Skin epidermis (tissue), 12 donors: ENCODE measurements around the gene CPA3.

Experiments
- H3K27ac ChIP-seq, 21 experiments: fragments of 200-600 bp; sonication (generic) in 11 of 21; one replicate each; pipeline ENCODE4 v1.5.0; 2020; ENCODE audit warnings: mild to moderate bottlenecking in 3 of 21, inconsistent platforms in 2 of 21, moderate library complexity in 2 of 21
- H3K4me3 ChIP-seq, 7 experiments: fragments of 200-600 bp; sonication (generic) in 2 of 7; one replicate each; pipeline ENCODE4 v1.5.0; 2020; ENCODE audit warnings: inconsistent platforms in 2 of 7, mild to moderate bottlenecking in 2 of 7, moderate library complexity in 1 of 7

Gene CPA3

DNA sequence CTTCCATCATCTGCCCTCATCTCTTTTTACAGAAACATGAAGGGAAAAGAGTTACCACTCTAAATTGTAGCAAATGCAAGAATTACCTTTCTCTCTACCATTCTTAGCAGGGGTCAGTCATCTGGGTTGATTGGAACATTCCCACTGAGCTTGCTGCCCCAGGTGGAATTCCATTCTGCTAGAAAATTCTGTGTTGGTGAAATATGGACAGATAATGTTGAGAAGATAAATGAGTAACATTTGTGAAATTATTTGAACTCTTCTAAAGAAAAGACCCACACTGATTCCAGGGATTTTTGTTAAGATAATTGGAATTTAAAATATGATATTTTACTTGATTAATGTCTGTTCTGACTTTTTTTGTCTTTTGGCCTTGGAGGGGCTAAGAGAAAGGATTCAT, 11.0 kb upstream of the CPA3 start:
- H3K27ac ChIP-seq, result no peak overlapping the region
- H3K4me3 ChIP-seq, result no peak overlapping the region

DNA sequence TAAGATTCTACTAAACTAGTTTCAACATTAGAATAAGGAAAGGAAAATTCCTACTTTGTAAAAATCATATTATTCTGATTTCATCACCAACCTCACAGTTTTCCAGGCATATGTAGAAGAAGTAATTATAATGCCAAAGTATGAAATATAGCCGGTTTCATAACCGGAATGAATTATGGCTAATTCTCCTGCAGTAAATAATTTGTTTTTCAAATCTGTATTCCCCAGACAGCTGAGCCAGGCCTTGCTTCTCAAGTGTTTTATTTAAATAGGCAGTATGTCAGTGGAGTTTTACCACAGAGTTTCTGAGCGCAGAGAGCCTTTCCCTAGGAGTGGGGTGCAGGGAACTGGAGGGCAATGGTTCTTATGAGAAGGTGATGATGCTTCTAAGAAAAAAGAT, 8.7 kb upstream of the CPA3 start:
- H3K4me3 ChIP-seq, result no peak overlapping the region
- no peak overlapping the region for H3K27ac ChIP-seq

DNA sequence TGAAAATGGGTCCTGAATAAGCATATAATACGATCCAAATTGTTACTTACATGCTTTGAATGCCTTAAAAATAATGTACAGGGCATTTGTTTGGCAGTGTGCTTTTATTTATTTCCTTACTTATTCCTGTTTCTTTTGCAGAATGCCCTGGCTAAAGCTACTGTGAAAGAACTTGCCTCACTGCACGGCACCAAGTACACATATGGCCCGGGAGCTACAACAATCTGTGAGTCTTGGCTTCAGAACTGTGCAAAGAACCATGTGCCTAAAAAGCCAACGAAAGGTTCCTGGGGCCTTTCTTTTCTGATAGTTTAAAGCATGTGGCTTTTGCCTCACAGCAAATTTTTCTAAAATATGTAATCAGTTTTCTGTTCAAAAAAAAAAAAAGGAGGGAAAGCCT, 7.8 kb upstream of the CPA3 start:
- no peak overlapping the region for H3K4me3 ChIP-seq
- no peak overlapping the region for H3K27ac ChIP-seq

DNA sequence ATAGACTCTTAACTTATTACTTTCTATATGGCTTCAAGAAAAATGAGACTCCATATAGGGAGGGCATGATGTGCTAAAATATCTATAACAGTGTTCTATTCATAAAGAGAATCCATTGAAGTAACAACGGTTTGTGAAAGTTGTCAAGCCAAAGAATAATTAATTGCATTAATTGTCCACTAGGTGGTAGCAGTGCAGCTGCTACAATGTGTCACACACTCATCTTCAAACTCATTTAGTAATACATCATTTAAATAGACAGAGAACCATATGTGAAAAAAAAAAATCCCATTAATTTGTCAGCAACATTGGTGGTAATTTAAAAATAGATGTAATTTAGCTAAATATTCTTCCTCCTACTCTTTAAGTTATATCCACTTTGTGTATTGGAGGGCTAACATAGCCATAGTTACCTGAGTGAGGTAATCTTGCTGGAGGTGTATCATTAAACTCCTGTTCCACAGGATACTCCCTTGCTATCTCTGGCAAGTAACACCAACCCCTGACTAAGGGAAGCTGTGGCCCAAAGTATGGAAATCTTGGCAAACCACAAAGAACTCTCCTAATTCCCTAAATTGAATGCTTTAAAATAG, 3.7 kb upstream of the CPA3 start:
- Histone ChIP-seq H3K4me3 (no peak overlapping the region), H3K27ac (no peak overlapping the region)

DNA sequence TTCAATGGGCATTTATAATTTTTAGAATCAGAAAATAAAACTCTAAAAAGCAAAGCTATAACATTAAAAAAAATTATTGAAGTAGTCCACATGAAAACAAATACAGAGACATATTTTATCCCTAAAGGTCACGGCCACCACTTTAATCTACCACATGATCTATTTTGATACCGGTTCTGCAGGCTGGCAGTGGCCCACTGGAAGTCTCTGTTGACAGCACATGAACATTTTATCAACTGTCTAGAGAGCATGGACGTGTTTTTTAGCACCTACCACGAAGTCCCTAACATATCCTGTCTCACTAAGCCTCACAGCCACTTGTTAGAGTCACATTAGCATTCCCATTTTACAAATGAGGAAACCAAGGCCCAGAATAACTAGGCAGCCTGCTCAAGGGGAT, 1.8 kb upstream of the CPA3 start:
- Histone ChIP-seq H3K4me3 (no peak overlapping the region), H3K27ac (no peak overlapping the region)

DNA sequence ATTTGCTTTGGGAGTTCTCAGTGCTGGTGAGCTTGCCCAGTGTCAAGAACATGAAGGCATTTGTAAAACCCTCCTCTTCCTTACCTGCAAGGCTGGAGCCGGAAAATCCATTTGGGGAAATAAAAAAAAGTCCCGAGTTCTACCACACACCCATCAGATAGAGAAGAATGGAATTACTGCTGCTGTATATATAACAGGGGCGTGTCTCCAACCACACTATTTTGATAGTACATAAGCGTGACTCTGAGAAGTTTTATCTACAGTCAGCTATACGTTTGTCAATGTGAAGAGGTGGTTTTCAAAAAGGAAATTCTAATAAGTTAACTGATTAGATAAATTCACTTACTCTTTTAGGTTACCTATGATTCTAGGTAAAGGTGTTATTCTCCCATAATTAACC, 1.3 kb upstream of the CPA3 start:
- Histone ChIP-seq H3K4me3 (no peak overlapping the region), H3K27ac (no peak overlapping the region)

DNA sequence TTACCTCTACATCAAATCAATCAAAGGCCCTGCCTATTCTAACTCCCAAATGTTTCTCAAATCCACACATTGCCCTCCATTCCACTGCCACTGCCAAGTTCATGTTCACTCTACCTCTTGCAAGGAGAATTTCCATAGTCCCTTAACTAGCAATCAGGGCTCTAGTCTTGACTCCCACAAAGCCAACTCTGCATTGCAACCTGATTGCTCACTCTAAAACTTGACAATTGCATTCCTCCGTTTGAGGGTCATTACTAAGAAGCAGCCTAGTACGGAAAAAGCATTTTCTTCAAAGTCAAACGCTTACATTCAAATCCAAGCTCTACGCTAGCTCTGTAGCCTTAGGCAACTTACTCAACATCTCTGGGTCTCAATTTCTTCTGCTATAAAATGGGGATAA, 1.2 kb downstream of the CPA3 start:
- no peak overlapping the region for H3K27ac ChIP-seq
- no peak overlapping the region for H3K4me3 ChIP-seq

DNA sequence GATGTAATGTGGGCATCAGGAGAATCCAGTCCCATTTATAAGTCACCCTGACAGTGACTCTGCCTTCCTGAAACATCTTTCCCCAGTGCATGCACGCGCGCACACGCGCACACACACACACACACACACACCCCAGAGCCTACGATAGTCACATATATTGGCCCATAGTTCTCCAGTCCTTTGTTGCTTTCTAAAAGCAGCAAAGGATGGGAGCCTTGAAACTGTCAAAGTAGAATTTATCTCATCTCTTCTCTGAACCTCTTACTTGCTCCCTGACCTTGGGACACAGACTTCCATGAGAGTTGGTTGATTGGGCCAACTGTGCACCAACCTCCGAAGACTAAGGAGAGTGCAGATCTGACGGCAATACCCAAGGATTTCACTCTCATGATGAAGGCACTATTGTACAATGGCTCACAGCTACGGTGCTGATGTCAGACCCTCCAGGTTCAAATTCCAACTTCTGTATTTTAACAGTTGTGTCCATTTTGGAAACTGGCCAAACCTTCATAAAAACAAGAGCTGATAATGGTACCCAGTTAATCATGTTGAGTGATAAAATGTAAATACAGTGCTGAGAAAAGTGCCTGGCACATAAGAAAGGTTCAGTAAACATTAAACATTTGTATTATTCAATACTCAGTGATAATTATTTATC, 8.3 kb downstream of the CPA3 start:
- Histone ChIP-seq H3K27ac (no peak overlapping the region), H3K4me3 (no peak overlapping the region)

DNA sequence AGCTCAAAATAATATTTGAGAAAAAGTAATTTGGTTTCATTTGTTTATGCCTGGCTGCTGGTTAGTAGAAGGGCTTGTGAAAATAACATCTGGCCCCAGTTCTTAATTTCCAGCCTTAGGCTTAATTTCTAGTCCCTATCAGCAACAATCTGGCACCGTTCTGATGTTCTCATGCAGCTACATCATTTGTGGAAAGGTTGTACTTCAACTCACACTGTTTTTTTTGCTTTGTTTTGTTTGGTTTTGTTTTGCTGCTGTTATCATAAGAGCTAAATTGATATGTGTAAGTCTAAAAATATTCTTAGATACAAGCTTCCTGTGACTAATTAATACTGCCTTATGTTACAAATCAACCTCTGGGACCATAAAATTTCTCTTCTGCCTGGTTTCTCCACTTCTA, 8.9 kb downstream of the CPA3 start:
- H3K4me3 ChIP-seq, result no peak overlapping the region

DNA sequence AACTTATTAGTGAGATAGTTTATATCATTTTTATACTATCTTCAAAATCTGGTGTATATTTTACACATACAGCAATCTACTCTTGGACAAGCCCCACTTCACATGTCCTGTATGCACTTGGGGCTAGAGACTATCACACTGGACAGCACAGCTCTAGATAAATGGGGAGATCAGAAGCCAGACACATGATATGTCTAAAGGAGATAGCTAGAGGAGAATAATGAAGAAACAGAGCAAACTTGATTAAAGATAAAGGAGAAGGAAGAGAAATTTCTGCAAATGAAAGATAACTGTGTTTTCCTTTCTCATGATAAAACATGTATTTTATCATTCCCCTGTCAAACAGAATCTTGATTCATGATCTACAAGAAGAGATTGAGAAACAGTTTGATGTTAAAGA, 13.0 kb downstream of the CPA3 start:
- H3K27ac ChIP-seq, result no peak overlapping the region
- no peak overlapping the region for H3K4me3 ChIP-seq

More for the DNA sequence above, 8.9 kb downstream of the CPA3 start:
- no peak overlapping the region for H3K27ac ChIP-seq

DNA sequence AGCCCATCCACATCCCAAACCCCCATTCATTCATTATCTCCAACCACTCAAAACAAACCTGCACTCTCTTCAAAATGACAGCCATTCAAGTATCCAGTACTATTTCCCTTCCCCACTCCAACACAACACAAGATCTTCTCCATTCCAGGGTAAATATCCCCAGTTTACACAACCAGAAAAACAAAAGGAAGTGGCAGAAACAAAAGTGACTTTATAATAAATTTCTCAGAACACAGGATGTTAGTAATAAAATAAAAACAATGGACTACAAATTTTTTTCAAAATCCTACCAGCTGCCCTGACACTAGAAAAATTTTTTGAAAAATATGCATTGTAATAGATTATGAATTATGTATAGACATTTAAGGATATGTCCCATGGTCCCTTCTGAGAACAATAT, 14.2 kb downstream of the CPA3 start:
- no peak overlapping the region for H3K27ac ChIP-seq
- H3K4me3 ChIP-seq, result no peak overlapping the region

DNA sequence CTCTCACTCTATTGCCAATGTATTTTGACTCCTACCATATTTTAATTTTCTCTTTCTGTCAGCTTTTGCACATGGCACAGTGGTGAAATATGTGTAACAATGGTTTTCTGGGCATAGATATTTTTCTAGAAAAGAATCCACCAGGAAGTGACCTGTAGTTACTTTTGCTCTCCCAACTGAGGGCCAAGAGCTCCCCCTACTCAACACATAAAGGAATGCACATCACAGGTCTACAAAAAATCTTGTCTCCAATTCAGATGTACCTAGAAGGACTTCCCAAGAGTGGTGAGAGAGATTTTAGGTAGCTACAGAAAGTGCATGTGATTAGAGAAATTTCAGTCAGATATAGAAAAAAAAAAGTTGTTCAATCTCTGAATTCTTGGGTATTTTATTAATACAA, 15.6 kb downstream of the CPA3 start:
- no peak overlapping the region for H3K27ac ChIP-seq
- no peak overlapping the region for H3K4me3 ChIP-seq

DNA sequence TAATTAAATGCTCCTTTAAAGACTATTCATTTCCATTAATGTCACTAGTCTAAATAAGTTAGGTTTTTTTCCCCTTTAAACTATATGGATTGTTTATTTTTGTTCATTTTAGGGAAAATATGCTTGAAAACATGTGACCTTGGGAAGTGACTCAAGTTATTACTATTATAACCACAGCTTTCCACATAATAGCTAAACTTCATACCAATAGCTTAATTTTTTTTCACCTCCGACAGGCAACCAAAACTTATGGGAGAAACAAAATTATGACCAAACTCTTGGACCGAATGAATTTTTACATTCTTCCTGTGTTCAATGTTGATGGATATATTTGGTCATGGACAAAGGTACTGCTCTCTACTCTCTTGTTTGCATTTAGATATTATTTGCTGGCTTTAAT, 16.2 kb downstream of the CPA3 start:
- Histone ChIP-seq H3K27ac (no peak overlapping the region), H3K4me3 (no peak overlapping the region)

DNA sequence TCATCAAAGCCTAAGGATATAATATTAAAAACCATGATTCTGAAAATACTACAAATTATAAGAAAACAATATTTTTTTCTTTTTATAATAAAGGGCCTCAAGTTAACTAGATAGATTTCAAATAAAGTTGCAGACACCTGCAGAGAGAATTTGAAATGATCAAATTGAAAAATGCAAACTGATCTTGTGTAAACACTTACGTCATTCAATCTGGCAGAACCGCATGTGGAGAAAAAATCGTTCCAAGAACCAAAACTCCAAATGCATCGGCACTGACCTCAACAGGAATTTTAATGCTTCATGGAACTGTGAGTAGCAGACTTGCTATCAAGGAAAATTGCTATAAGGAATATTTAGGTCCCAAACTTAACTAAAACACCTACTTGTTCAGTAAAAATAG, 17.2 kb downstream of the CPA3 start:
- no peak overlapping the region for H3K27ac ChIP-seq

DNA sequence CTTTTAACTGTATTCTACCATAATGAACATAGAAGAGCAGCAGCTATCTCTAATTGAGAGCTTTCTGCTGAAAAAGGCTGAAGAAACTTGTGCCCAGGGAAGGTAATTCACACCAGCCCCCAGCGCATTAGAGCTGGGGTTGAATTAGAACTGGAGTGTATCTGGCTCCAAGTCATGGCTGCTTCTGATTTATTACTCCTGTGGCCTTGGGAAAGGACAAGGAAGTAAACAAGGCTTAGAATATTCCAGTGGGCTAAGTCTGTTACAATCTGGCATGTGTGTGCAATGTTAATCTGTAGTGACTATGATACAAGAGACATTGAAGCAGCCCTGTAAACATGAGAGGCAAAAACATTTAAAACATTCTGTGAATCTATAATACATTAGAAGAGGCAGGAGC, 18.1 kb downstream of the CPA3 start:
- Histone ChIP-seq H3K4me3 (no peak overlapping the region), H3K27ac (no peak overlapping the region)

More for the DNA sequence above, 17.2 kb downstream of the CPA3 start:
- H3K4me3 ChIP-seq, result no peak overlapping the region

DNA sequence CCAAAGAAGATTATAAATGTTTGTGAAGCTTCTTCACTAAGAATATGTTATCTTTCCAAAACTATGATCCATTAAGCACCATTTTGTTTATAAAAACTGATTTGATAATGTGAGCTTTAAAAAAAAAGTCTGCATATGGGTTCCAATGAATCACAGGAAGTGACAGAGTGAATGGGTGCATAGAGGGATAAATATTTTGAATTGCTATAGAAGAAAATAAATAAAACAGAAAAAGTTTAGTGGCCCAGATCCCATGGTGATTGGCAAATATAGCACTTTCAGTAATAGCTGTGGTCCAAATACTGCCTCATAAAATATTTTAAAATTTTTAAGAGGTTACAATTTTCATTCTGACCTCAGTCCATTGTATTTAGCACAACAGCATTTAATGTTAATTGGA, 19.2 kb downstream of the CPA3 start:
- H3K4me3 ChIP-seq, result no peak overlapping the region
- no peak overlapping the region for H3K27ac ChIP-seq

DNA sequence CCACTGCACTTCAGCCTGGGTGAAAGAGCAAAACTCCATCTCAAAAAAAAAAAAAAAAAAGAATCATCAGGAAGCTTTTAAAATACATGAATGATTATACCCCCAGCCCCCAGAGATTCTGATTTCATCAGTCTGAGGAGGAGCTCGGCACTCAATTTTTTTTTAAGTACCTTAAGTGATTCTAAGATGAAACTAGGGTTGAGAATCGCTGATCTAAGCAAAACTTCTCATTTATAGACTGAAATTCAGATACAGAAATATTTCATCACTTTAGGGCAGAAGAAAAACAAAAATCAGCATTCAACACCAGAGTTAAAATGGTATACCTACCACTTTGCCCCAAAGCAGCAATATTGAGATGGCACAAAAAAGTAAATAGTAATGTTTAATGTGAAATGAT, 24.7 kb downstream of the CPA3 start:
- Histone ChIP-seq H3K4me3 (no peak overlapping the region), H3K27ac (no peak overlapping the region)

DNA sequence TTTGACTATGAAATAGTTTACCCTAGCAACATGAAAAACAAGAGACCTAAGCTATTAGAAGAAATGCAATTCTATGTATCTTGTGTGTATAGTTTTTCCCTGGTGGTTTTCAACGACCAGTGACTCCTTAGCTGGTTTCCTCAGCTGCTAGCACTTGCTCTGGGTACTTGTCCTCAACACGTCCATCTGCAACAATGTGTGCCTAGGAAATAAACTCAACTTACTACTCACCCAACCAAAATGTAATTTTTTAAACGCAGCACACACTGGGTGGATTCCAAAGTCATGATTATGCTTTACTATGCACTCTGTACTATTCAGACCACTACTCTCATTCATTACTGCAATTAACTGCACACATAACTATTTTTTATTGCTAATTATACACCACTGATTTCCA, 31.0 kb downstream of the CPA3 start:
- H3K4me3 ChIP-seq, result no peak overlapping the region
- H3K27ac ChIP-seq, result no peak overlapping the region

DNA sequence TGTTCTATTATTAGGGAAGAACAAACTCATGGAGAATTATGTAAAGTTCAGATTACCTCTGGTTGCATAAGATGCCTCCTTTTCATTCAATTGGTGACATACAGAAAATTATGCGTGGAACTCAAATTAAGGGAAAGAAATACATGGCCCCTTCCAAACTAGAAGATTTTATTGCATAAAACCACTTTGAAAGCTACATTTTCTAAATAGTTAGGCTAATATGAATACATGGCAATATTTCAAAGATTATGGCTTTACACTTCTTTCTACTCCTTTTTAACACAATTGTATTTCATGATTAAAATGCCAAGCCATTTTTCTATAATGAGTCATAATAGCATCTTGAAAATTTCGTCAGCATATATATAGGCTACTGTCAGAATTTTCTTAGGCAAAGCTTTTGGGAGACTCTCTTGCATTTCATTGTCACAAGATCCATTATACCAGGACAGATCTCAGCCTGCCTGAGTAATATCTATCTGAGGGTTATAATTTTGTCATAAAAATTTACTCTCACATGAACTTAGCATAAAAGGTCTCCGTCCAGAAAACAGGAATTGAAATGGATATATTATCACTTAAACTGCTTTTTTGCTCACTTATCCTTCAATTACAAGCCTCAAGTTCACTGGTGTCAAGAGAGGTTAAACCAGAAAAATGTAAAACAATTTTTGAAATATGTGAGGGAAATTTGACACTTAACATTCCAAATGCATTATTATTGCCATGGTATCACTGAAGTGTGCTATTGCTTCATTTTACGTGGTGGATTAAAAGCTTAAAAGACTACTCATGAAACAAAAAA, 37.1 kb downstream of the CPA3 start:
- Histone ChIP-seq H3K27ac (peak overlapping the region in 1 of 21 experiments; percentile 3), H3K4me3 (no peak overlapping the region)

DNA sequence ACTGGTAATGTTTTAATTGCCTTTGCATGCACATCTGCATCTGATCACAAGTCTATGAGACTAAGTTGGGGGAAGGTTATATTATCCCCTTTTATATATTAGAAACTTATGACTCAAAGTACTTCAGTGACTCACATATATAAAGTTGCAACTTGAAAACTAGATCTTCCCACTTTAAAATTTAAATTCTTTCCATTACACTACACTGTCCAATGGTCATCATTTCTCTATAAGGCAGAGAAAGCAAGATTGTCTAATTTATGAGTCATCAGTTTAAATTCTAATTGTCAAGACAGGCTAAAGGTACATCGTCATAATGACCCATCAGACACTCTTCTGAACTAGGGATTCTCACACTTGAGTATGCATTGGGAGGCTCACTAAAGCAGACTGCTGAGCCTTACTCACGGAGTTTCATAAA, 37.9 kb downstream of the CPA3 start:
- no peak overlapping the region for H3K27ac ChIP-seq
- H3K4me3 ChIP-seq, result no peak overlapping the region

DNA sequence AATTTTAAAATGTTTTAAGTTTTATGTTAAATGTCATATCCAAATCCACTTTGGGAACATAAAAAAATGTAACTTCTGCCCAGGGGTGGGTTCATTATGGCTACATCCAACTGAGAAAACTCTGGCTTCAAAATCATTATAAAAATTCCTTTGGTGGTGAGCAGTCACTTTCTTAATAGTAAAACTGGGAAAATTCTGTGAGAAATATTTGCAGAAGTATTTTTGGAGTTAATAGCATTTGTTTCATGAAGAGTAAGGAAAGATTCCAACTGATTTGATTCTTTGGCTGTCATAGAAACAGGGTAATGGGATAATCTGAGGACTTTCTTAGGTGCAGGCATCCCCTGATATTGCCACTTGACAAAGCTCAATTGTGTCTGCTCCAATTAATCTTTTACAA, 38.8 kb downstream of the CPA3 start:
- no peak overlapping the region for H3K4me3 ChIP-seq
- H3K27ac ChIP-seq, result no peak overlapping the region
